ENCODE results near the gene CRACR2A. TPM values are rescaled to one million over a fixed set of nuclear protein-coding genes. Genes with fewer than 3 reads are reported as not detected.

CRACR2A gene
- total and polyA plus RNA-seq, 2 of the 4 experiments (the other 2 are of a cell fraction) = 0.54 to 0.60 TPM

DNA sequence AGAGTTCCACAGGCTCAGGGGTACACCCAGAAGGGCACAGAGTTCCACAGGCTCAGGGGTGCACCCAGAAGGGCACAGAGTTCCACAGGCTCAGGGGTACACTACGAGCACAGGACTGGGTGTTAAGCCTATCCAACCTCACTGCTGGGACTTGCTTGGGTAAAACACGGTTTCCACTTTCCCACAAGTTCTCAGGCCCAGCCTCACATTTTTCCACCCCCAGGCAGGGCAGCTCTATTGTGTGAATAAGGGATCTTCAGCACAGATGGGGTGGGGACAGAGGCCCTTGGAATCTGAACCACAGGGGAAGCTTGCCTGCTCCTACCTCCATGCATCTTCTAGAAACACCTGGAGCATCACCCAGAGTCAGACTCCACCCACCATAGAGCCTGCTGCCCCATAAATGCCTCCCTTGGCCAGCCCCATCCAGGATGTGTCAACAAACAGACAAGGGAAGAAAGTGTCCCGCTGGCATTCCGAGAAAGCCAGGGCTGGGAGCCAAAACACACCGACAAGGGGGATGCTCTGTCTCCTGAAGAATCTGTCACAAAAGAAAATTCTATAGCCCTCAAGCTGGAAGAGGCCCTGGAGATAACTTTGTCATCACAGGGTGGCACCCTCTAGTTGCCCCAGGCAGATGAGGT, 4.8 kb downstream of the CRACR2A start:
- DNase-seq (no peak), ATAC-seq (ENCODE audit: low read depth) (no peak)
- TF ChIP-seq POLR2A (IDR thresholded peaks at IDR 0.05; ENCODE audit: low read depth, low read length) (no peak), MAFK (IDR thresholded peaks at IDR 0.05; ENCODE audit: low read depth, low read length) (no peak), ELK1 (IDR thresholded peaks at IDR 0.05; ENCODE audit: borderline replicate concordance, low read depth, low read length) (no peak), CEBPB (IDR thresholded peaks at IDR 0.05; ENCODE audit: low read depth, low read length) (no peak)
- Histone ChIP-seq H2BK120ac (ENCODE audit: low read depth, low read length) (no peak overlapping the region), H3K23ac (ENCODE audit: low read depth, low read length) (no peak overlapping the region), H4K8ac (ENCODE audit: low read depth in 2 of 2, low read length in 2 of 2) (no peak overlapping the region), H3K79me1 (ENCODE audit: low read depth in 1 of 2, low read length in 2 of 2) (no peaks in the 10 kb centered on the region), H2BK15ac (ENCODE audit: low read depth, low read length) (no peak overlapping the region), H2AK9ac (replicated peaks; ENCODE audit: low read depth, low read length, poor library complexity) (no peak overlapping the region), H2AK5ac (ENCODE audit: low read depth, low read length) (no peak overlapping the region), H3K18ac (ENCODE audit: low read depth, low read length) (no peak overlapping the region), H2BK20ac (ENCODE audit: low read depth, low read length) (no peak overlapping the region), H3K36me3 (ENCODE audit: control insufficient read depth, insufficient read depth, low read length) (no peaks in the 10 kb centered on the region), H3K27ac (ENCODE audit: insufficient read depth, low read length) (no peak overlapping the region), H3K56ac (ENCODE audit: extremely low read depth, insufficient read depth, low read length) (no peak overlapping the region), H4K91ac (ENCODE audit: insufficient read depth, low read depth, low read length) (no peak overlapping the region), H3K14ac (replicated peaks; ENCODE audit: low read depth, low read length) (no peak overlapping the region), H2BK5ac (ENCODE audit: low read depth, low read length, poor library complexity, severe bottlenecking) (no peak overlapping the region), H3K9me1 (ENCODE audit: insufficient read depth, low read length) (no peaks in the 10 kb centered on the region), H4K5ac (ENCODE audit: low read depth, low read length) (no peak overlapping the region), H3K4ac (ENCODE audit: low read depth, low read length) (no peak overlapping the region), H3K4me3 (ENCODE audit: insufficient read depth, low read depth, low read length) (no peak overlapping the region), H3K27me3 (ENCODE audit: control insufficient read depth, insufficient read depth, low read length) (peaks cover 13% of the 10 kb centered on the region), H3K9ac (ENCODE audit: low read depth, low read length) (no peak overlapping the region), H3K4me1 (ENCODE audit: control insufficient read depth, insufficient read depth, low read length) (no peaks in the 10 kb centered on the region), H3K9me3 (ENCODE audit: control insufficient read depth, insufficient read depth, low read length) (no peaks in the 10 kb centered on the region), H3K4me2 (ENCODE audit: low read depth, low read length) (no peak overlapping the region), H2AFZ (replicated peaks; ENCODE audit: low read length, poor library complexity) (no peak overlapping the region), H4K20me1 (ENCODE audit: insufficient read depth, low read length) (no peaks in the 10 kb centered on the region; the same call in 1 of the 2 replicates)
- WGBS, 2 experiments (ENCODE audit: extremely low coverage in 2 of 2, insufficient read length in 1 of 2) = no CpG with 5 or more reads among the region's 5 CpGs
- dilution Hi-C loops (cut with HindIII; ENCODE audit: low sequenced_read_pairs, unreplicated experiment) = no loop called here
- intact Hi-C loops (cut with micrococcal nuclease) = no loop called here
- ChIA-PET CTCF (no interaction called here), POLR2A (ENCODE audit: unreplicated experiment) (no interaction called here)
- in situ Hi-C loops (cut with MboI; ENCODE audit: low sequenced_read_pairs) = no loop called here
- BruUV-seq (replicated peaks) = no TSS peak

Data from IMR-90 (cell line).